GDM1 (cell line): ENCODE data around the gene ATF7IP.
A peak's percentile ranks its signal among the peaks of the same experiment; 100 is the strongest.
"Not testable (repeated sequence)": the region's sequence is repeated elsewhere in the genome, so short reads cannot be mapped to it uniquely, and the experiment has no call there.

ENCODE experiments used
- DNase-seq: peaks from one replicate; lab custom pipeline; 2025; lab: John Stamatoyannopoulos, UW

The ATF7IP gene

GRCh38 chr12:14365294-14366208 is at the start of gene ATF7IP:
Gene ATF7IP, plus strand, starts transcription at chr12:14365682. Its CDS starts 58,234 bp downstream, at chr12:14423916.
- peak; percentile 87 for DNase-seq

GRCh38 chr12:14317362-14318146 is 47.9 kb upstream of the ATF7IP start:
- DNase-seq, result no peak

DNA sequence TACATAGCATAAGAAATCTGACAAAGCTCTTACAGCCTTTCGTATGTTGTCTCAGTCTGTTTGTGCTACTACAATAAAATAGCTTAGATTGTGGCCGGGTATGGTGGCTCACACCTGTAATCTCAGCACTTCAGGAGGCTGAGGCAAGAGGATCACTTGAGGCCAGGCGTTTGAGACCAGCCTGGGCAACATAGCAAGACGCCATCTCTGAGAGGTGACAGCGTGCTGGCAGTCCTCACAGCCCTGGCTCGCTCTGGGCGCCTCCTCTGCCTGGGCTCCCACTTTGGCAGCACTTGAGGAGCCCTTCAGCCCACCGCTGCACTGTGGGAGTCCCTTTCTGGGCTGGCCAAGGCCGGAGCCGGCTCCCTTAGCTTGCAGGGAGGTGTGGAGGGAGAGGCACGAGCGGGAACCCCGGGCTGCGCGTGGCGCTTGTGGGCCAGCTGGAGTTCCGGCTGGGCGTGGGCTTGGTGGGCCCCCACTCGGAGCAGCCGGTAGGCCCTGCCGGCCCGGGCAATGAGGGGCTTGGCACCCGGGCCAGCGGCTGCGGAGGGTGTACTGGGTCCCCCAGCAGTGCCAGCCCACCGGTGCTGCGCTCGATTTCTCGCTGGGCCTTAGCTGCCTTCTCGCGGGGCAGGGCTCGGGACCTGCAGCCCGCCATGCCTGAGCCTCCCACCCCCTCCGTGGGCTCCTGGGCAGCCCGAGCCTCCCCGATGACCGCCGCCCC is 45.6 kb upstream of the ATF7IP start:
- DNase-seq, result not testable (repeated sequence)

GRCh38 chr12:14322403-14322802 is 43.1 kb upstream of the ATF7IP start:
- no peak for DNase-seq

DNA sequence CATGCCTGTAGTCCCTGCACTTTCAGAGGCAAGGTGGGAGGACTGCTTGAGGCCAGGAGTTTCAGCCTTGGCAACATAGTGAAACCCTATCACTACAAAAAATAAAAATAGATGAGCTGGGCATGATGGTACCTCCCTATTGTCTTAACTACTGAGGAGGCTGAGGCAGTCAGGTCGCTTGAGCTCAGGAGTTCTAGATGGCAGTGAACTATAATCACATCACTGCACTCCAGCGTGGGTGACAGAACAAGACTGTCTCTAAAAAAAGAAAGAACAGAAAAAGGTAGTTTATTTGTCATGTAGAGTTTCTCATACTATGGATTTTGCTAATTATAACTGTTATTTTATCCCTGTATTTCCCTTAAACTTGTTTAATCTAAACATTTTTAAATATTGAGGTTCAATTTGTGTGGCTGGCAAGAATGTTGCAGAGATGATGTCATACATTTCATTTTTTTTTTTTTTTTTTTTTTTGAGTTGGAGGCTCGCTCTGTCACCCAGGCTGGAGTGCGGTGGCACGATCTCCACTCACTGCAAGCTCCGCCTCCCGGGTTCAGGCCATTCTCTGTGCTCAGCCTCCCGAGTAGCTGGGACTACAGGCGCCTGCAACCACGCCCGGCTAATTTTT is 39.7 kb upstream of the ATF7IP start:
- DNase-seq, result no peak

DNA sequence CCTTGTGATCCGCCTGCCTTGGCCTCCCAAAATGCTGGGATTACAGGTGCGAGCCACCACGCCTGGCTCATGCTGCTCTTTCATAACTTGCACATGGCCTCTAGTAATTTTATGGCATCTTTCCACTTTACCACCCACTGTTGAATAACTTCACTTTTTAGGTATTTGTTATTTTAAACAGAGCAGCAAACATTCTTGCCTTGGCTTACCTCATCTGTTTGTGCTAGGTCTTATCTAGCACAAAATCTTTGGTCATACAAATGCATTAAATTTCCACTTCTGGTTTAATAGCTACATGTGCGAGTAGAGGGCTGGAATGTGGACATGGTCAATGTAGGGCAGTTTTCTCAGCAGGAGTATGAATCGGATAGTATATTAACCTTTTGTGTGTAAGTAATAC is 38.8 kb upstream of the ATF7IP start:
- DNase-seq, result no peak

- DNase-seq, result peak; percentile 40
Observed at GRCh38 chr12:14327711-14328110, 37.8 kb upstream of the ATF7IP start.

DNA sequence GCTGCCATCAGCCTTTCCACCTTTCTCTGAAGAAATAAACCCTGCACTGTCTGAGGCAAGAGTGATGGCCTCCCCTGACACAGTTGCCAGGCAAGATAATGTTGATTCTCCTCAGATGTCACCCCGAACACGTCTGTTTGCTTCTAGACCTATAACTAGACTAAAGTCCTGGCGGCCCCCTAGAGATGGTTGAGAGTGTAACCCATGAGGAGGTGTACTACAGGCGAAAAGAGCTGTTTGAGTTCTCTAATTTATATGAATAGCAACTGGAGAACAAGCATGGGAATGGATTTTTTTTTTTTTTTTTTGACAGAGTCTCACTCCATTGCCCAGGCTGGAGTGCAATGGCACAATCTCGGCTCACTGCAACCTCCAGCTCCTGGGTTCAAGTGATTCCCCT is 33.0 kb upstream of the ATF7IP start:
- DNase-seq, result no peak

DNA sequence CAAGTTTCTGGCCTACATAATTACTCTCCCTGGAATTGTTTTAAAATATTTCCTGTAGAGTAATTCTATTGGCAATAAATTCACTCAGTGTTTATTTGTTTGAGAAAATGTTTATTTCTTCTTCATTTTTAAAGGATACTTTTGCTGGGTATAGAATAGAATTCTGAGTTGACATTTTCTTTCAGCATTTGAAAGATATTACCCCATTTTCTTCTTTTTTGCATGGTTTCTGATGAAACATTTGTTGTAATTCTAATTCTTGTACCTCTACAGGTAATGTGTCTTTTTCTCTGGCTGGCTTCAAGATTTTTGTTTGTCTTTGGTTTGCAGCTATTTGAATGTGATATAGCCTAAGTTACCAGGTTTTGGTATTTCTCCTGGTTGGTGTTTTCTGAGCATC is 25.1 kb upstream of the ATF7IP start:
- no peak for DNase-seq

- not testable (repeated sequence) for DNase-seq
Observed at GRCh38 chr12:14351524-14351923, 14.0 kb upstream of the ATF7IP start.

DNA sequence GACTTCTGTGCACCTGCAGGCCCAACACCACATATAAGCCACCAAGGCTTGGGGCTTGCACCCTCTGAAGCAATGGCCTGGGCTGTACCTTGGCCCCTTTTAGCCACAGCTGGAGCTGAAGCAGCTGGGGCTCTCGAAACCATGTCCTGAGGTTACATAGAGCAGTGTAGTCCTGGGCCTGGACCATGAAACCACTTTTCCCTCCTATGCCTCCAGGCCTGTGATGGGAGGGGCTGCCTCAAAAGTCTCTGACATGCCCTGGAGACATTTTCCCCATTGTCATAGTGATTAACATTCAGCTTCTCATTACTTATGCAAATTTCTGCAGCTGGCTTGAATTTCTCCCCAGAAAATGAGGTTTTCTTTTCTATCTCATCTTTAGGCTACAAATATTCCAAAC is 13.4 kb upstream of the ATF7IP start:
- not testable (repeated sequence) for DNase-seq

DNA sequence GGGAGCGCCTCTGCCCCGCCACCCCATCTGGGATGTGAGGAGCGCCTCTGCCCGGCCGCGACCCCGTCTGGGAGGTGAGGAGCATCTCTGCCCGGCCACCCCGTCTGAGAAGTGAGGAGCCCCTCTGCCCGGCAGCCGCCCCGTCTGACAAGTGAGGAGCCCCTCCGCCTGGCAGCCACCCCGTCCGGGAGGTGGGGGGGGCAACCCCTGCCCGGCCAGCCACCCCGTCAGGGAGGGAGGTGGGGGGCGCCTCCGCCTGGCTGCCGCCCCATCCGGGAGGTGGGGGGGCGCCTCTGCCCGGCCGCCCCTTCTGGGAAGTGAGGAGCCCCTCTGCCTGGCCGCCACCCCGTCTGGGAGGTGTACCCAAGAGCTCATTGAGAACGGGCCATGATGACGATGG is 10.8 kb upstream of the ATF7IP start:
- DNase-seq, result not testable (repeated sequence)

- no peak for DNase-seq
Observed at GRCh38 chr12:14356147-14356546, 9.3 kb upstream of the ATF7IP start.

GRCh38 chr12:14357486-14357885 is 8.0 kb upstream of the ATF7IP start:
- DNase-seq, result no peak

GRCh38 chr12:14362352-14362751 is 3.1 kb upstream of the ATF7IP start:
- DNase-seq, result no peak

DNA sequence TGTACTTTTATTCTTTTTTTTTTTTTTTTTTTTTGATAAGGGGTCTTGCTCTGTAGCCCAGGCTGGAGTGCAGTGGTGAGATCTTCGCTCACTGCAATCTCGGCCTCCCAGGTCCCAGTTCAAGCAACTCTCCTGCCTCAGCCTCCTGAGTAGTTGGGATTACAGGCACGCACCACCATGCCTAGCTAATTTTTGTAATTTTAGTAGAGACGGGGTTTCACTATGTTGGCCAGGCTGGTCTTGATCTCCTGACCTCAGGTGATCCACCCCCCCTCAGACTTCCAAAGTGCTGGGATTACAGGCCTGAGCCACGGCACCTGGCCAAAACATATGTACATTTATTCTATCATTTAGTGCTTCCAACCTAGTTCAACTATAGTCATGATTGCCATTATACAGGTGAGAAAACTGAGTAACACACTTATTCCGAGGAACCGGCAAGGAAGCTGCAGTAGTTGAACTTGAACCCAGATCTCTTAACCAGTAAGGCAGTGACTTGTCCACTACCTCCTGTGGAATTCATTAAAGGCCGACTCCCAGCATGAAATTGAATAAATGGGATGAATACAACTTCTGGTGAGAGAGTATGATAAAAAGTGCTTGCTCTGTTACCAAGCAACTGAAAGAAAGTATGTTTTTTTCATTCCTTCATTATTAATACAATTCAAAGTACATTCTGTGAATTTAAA is 755 bp upstream of the ATF7IP start:
- no peak for DNase-seq

DNA sequence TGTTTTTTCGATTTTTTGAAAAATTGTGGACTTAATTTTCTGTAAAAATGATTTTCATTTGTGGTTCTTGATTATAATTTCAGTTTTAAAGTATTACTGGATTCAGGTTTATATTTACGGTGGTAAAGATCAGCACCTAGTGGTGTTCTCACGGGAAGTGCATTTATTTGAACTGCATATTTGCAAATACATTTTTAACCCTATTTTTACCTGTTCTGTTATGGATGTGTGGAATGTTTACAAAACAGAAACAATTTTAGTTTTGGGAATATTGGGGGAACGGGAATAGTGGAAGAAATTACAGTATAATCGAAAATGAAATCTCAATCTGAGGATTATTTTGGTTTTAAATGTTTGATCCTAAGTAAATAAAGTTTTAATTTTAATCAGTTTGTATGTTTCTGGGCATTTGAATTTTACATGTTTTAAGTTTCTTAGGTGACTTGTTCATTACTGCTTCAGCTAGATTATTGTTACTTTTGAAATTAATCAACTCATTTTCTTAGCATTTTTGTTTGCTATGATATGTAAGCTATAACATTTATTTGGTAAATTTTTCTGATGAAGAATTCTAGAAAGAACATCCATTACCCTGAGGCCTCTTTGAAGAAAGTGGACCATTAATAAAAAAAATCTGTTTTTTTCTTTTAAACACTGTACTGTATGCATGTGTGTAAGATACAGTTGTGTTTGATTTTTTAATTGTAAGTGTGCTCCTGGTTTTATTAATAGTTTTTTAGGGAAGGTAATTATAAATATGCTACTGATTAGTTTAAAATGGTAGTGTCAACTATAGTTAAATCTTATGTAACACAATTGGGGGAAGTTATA is 942 bp downstream of the ATF7IP start:
- no peak for DNase-seq

DNA sequence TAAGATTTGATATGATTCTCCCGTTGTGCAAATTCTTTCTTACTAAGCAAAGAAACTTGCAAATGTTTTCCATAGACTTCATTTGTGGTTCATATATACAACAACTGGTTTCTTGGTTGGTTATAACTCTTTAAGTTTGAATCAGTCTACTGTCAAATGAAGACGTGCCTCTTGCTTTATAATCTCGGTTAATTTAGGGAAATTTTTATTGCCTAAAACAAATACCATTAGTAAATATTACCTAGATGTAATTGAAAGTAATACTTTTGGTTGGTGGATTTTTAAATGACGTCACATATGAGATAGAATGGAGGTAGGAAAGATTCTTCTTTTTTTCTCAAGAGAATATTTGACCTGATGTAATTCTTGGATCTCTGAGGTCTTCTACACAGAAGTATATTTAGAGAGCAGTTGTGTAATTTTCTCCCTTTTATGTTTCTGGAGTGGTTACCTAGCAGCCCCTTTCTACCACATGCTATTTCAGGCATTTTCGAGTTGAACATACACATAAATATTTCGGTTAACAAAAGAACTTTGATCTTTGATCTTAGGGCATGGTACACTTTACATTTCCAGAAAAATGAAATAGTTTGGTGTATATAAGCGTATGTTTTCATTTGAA is 1.7 kb downstream of the ATF7IP start:
- no peak for DNase-seq

DNA sequence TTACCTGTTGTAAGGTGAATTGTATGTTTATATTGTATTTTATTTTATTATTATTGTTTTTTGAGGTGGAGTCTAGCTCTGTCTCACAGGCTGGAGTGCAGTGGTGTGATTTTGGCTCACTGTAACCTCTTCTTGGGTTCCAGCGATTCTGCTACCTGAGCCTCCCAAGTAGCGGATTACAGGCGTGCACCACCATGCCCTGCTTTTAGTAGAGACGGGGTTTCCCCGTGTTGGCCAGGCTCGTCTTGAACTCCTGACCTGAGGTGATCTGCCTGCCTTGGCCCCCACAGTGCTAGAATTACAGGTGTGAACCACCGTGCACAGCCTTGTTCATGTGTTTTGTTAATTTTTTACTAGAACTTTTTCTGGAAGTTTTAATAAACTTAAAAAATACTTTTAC is 3.8 kb downstream of the ATF7IP start:
- DNase-seq, result no peak

- no peak for DNase-seq
Observed at GRCh38 chr12:14373217-14373616, 7.7 kb downstream of the ATF7IP start.
